GM19463 (cell line): ENCODE measurements around the gene SHANK2.

ENCODE experiments used
- ATAC-seq: cut with Tn5 transposase; IDR thresholded peaks from one replicate; pipeline ENCODE4 v1.9.1; 2021; ENCODE audit warnings: mild to moderate bottlenecking, moderate library complexity; ENCODE audit not compliant: unreplicated experiment

Gene SHANK2

GRCh38 chr11:71202966-71203365, 49.4 kb downstream of the SHANK2 start:
- no peak for ATAC-seq

- ATAC-seq: no peak
Observed at GRCh38 chr11:71202598-71202944, 49.8 kb downstream of the SHANK2 start.
